Inflammatory macrophage treated with lipopolysaccharide for 4 hours (primary cell): ENCODE data around the gene SGF29.
"Not testable (repeated sequence)": the region's sequence is repeated elsewhere in the genome, so short reads cannot be mapped to it uniquely, and the experiment has no call there.

Source experiments
- DNase-seq: peaks from one replicate; pipeline ENCODE4 v3.0.0-alpha.2; 2020

Gene SGF29

DNA sequence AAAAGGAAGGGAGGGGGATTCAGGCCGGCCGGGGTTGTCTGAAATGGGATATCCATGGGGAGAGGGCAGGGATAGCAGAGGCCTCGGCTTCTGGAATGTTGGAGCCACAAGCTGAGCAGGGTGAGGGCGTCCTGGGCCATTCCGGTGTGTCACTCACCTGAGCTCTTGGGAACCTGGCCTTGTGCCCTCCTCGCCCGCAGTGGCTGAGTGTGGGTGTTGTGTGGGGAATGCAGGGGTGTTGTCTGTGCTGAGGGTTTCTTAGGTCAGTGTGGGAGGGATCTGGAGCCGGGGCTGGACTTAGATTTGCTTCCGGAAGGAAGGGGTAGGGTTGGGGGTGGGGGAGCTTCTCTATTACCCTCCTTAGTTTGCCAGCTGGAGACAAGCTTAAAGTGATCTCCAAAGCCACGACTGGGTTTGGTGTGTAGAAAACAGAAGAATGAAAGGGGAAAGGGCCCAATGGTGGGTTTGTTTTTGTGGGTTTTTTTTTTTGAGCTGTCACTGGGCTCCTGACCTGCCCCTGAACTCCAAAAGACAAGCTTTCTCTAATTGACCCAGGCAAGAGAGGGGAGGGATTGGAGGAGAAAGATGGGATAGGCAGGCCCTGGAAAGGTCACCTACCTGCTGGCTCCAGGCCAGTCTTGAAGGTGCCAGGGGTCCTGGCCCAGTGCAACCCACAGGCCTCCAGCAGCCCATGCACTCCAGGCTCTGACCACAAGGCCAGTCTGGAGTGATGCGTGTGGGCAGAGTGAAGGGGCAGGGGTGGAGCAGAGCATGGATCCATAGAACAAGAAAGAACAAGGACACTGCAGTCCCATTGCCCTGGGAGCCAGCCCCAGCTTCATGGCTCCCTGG, 43.3 kb downstream of the SGF29 start, which contains the start of gene SULT1A2:
TSS of gene SULT1A2 (minus strand) at position 211 of the 852 bp plus-strand sequence. CDS start 1,120 bp downstream, outside the sequence.
- DNase-seq = no peak

DNA sequence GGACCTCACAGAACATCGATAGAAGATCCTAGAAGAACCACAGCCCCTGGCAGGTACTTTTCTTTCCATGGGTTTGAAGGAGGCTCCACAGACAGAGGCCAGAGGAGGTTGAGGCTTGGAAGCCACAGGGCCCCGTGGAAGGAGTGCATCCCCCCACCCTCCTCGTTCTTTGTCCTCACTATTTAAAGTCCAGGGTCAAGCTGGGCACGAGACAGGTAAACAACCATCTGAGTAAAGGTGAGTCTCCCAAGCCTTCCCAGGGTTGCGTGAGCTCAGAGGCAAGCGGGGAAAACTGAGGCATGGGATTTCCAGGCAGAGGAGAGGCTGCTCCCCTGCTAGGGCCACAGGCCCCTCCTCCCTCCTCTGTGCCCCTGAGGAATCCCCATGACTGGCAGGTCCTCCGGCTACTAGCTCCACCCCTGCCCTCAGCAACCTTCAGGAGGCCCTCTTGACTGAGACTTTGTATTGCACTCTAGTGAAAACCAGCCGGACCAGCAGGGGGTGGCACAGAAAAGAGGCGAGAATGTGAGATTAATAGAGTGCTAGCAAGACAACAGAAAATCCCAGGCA, 44.1 kb downstream of the SGF29 start:
- peak; percentile 27 for DNase-seq

DNA sequence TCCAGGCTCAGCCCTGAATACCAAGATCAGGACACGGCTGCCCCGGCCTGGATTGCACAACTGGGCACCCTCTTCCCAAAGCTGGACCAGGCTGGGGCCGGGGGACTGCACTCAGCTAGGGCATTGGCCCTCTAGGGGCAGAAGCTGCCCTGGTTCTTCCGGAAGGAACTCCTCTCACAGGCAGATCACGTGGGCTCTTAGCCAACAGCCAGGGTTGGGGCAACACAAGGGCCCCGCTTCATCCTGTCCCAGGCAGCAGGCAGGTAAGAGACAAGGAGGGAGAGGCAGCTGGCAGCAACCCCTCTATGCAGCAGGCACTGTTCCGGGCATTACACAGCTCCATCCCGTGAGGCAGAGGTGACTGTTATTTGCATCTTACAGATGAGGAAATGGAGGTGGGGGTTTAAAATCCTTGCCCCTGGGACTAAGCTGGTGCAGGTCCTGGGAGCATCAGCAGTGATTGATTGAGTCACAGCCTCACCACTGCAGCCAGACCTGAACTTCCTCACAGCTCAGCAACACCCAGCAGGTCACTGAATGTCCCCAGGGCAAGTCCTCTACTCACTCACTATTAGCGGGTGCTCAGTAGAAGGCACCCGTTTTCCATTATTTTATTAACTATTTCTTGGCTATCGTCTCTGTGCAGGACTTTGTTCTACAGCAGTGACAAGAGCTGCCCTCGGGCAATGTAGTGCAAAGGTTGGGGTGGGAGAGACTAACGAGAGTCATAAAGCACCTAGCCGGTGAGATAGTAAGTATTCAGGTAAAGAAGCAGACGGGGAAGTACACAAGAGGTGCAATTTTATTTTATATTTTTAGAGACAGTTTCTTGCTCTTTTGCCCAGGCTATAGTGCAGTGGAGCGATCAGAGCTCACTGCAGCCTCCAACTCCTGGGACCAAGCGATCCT, 45.9 kb downstream of the SGF29 start:
- not testable (repeated sequence) for DNase-seq

DNA sequence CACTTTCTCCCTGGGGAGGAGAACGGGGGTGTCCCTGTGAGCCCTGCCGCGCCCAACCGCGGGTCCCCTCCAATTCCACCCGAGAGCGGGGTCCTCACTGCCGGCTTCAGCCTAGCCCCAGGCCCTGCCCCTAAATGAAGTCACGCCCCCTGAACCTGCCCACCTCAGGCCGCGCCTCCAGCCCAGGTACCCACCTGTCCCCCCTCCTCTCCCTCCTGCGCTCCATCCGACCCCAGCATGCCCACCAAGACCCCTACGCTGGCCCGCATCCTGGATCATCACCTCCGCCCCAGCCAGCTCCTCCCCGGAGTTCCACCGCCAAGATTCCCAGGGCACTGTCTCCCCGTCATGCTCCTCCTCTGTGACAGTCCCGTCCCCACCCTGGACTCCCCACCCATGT, 47.2 kb downstream of the SGF29 start:
- DNase-seq = not testable (repeated sequence)

DNA sequence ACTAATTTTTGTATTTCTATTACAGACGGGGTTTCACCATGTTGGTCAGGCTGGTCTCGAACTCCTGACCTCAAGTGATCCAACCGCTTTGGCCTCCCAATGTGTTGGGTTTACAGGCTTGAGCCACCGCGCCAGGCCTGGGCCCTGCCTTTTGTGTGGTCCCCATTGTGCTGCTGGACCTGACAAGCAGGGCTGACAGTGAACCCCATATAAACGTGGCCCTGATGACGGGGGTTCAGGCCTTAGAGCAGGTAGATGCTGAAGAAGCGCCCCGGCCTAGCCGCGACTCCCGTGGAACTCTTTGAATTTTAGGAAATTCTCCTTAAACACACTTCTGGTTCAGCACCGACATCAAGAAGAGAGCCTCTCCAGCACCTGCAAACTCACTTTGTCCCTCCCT, 47.9 kb downstream of the SGF29 start:
- not testable (repeated sequence) for DNase-seq

DNA sequence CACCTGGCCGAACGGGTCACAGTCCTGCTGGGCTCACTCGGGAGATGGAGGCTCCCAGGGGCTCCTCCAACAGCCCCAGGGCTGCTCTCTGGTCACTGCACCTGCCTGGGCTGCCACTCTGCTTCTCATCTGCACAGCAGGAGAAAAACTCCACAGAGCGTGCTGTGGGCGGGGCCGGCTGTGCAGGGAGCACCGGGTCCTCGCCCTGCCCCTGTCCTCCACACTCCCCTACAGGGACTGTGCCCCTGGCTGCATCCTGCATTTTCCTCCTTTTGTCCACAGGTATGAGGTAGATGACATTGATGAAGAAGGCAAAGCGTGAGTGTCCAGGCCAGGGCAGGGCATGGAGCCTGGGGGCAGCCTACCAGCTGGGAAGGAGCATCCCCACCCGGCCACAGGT, 48.3 kb downstream of the SGF29 start:
- not testable (repeated sequence) for DNase-seq

DNA sequence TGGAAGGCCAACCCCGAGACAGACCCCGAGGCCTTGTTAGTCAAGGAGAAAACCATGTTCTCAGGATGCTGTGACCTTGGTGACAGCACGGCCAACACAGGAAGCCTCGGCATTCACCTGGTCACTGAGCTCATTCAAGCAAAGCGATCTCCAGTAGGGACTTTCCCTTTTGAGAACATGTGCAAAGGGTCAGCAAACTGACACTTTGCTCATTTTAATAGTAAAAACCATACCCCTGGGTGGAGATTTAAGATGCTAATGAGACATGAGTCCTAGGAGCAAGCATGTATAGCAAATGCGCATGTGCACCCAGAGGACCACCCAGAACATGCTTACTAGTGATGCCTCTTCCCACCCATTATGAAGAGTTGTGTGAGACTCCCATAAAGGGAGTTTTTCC, 48.8 kb downstream of the SGF29 start:
- DNase-seq = no peak

DNA sequence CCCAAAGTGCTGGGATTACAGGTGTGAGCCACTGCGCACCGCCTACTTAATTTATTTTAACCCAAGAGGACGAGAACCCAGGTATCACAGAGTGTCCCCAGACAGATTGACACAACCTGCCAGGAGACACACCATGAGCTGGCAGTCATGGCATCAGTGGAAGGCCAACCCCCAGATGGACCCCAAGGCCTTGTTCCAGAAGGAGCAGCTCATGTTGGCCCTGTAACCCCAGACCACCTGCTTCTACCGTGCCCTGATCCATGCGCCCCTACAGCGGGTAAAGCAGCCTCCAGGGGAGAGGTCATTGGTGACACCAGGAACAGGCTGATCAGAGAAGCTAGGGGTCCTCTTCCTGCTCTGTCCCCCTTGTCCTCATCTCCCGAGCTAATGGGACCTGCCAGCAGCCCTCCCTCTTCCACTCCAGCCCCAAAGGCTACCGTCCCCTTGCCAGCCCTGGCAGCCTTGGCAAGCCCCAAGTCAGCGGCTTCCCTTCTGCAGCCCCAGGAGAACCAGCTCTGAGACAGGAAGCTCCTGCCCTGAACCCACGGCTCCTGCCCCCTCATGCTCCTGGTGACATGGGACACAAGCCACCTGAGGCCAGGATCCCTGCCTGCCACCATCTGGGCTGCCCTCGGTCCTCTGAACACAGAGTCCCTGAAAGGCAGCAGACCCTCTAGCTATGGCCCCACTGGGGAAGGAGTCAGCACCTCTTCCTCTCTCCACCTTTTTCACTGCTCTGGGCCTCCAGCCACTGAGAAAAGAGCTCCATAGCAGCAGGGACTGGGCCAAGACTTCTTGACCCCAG, 49.9 kb downstream of the SGF29 start:
- no peak for DNase-seq

DNA sequence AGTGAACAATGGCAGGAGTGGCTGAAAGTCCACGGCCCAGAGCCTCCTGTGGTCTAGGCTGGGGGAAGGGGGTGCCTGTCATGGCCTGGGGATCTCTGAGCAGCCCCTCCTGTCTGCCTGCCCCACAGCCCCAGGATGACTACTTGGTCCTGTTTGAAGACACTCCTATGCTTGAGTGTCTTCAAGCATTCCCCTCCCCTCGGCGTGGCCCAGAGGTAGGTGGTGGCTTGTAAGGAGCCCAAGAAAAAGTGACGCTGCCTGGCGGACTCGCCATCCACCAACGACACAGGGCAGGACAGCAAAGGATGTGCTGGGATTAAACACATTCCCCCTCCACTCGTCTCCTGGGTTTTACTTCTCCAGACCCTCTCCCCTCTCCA, 50.5 kb downstream of the SGF29 start:
- no peak for DNase-seq

DNA sequence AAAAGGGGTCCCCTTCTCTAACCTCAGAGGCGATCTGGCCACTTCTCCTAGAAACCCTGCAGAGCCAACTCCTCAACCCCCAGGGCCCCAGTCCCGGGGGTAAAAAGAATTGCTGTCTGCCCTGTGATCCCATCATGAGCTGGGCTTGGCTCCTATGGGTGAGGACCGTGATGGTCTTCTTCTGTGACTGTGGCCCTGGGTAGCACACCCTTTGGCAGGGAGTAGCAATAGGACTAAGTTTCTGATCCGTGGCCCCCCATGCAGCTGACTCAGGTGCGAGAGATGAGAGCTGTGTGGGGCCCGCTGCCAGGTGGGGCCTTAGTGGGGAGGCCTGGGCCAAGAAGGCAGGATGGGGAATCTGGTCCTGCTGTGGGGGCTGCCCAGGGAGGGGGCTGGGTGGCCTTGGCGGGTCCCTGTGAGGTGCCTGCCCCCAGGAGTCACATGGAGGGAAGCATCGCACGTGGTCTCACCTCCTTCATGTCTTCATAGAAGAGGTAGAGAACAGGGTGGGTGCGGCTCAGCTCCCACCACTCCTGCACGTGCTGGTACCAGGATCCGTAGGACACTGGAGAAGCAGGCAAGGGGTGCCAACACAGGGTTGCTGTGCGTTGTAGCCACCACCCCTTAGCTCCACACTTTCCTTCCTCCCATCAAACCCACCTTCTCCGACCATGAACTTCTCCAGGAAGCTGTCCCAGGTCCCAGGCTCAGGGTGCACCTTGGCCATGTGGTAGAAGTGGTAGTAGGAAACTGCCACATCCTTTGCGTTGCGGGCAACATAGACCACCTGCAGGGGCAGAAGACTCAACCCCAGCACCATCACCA, 52.8 kb downstream of the SGF29 start:
- no peak for DNase-seq

DNA sequence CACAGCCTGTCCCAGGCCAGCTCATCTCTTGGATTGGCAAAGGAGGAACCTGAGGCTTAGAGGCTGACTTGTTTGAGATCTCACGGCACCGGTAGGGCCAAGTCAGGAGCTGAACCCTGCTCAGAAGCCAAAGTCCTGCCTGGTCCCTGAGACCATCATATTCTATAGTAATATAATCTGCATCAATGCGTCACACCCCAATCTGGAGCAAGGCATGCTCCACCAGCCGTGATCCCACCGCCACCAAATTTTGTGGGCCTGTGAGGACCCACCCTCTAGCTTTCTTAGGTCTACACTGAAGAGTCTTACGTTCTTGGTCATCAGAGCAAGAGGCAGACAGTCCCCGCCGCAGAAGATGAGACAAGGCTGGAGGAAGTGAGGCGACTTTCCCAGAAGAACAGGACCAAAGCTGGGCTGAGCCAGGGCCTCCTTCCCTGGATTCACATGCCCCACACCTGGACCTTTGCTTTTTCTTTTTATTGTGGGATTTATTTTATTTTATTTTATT, 53.5 kb downstream of the SGF29 start:
- DNase-seq = no peak

DNA sequence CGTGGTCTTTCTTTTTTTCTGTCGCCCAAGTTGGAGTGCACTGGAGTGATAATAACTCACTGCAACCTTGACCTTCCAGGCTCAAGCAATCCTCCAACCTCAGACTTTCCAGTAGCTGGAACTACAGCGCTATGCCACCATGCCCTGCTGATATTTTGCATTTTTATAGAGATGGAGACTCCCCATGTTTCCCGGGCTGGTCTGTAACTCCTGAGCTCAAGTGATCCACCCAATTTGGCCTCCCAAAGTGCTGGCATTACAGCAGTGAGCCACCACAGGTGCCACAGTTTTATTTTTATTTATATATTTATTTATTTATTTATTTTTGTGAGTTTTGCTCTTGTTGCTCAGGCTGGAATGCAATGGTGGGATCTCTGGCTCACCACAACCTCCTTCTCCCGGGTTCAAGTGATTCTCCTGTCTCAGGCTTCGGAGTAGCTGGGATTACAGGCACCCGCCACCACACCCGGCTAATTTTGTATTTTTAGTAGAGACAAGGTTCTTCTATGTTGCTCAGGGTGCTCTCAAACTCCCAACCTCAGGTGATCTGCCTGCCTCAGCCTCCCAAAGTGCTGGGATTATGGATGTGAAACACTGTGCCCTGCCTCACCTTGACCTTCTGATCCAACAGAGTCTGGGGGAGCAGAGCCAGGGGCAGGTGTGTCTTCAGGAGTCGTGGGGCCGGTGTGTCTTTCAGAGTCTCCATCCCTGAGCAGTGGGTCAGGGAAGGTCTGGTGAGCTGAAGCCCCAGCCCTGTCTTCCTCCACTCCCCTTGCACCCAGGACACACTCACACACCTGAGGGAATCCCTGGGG, 54.2 kb downstream of the SGF29 start:
- DNase-seq = not testable (repeated sequence)

DNA sequence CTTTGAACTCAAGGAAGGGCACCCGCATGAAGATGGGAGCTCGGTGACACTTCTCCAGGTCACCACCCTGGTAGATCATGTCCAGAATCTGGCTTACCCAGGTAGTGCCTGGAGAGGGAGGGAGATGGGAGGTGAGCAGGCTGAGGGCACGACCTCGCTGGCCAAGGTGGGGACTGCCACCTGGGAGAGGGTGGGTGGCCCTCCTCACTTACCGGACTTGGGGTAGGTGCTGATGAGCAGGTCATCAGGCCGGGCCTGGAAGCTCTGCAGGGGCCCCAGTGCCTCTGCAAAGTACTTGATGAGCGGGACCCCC, 54.7 kb downstream of the SGF29 start:
- not testable (repeated sequence) for DNase-seq

DNA sequence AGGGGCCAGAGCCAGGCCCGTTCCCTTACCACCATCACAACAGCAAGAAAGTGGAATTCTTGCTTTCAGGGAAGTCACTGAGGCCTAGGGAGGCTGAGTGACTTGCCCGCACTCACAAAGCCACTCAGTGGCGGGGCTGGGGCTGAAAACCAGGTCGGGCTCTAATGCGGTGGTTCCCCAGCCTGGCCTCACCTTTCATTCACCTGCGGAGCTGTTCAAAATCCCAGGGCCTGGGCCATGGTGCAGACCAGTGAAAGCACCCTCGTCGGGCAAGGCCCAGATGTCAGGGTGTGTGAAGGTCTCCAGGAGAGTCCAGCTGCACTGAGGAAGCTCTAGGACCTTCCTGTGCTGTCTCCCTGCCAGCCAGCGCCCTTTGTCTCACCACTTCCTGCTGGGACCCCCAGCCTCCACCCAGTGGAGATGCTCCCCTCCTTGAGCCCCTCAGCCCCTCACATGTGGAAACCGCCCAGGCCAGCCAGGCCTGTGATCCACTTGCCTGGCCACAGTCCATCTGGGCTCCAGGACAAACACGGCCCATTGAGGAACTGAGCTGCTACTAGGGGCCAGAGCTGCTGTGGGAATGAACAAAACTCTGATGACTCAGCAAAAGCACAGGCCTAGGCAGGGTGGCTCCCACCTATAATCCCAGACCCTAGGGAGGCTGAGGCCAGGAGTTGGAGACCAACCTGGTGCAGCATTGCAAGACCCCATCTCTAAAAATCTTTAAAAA, 55.3 kb downstream of the SGF29 start:
- DNase-seq = peak; percentile 47

DNA sequence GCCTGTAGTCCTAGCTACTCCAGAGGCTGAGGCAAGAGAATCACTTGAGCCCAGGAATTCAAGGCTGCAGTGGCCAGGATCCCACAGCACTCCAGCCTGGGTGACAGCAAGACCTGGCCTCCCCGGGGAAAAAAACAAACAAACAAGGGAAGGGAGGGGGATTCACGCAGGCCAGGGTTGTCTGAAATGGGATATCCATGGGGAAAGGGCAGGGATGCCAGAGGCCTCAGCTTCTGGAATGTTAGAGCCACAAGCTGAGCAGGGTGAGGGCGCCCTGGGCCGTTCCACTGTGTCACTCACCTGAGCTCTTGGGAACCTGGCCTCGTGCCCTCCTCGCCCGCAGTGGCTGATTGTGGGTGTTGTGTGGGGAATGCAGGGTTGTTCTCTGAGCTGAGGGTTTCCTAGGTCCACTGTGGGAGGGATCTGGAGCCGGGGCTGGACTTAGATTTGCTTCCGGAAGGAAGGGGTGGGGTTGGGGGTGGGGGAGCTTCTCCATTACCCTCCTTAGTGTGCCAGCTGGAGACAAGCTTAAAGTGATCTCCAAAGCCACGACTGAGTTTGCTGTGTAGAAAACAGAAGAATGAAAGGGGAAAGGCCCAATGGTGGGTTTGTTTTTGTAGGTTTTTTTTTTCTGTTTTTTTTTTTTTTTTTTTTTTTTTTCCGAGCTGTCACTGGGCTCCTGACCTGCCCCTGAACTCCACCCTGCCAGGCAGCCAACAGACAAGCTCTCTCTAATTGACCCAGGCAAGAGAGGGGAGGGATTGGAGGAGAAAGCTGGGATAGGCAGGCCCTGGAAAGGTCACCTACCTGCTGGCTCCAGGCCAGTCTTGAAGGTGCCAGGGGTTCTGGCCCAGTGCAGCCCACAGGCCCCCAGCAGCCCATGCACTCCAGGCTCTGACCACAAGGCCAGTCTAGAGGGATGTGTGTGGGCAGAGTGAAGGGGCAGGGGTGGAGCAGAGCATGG, 56.2 kb downstream of the SGF29 start, which contains the start of gene SULT1A1:
TSS of gene SULT1A1 (minus strand) at position 414 of the 964 bp plus-strand sequence. CDS start 1,189 bp downstream, outside the sequence.
- DNase-seq = peak; percentile 70

DNA sequence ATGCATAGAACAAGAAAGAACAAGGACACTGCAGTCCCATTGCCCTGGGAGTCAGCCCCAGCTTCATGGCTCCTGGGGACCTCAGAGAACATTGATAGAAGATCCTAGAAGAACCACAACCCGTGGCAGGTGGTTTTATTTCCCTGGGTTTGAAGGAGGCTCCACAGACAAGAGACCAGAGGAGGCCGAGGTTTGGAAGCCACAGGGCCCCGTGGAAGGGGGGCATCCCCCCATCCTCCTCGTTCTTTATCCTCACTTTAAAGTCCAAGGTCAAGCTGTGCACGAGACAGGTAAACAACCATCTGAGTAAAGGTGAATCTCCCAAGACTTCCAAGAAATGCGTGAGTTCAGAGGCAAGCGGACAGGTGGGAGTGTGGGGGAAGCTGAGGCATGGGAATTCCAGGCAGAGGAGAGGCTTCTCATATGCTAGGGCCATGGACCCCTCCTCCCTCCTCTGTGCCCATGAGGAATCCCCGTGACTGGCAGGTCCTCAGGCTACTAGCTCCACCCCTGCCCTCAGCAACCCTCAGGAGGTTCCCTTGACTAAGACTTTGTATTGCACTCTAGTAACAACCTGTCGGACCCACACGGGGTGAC, 57.0 kb downstream of the SGF29 start:
- no peak for DNase-seq

DNA sequence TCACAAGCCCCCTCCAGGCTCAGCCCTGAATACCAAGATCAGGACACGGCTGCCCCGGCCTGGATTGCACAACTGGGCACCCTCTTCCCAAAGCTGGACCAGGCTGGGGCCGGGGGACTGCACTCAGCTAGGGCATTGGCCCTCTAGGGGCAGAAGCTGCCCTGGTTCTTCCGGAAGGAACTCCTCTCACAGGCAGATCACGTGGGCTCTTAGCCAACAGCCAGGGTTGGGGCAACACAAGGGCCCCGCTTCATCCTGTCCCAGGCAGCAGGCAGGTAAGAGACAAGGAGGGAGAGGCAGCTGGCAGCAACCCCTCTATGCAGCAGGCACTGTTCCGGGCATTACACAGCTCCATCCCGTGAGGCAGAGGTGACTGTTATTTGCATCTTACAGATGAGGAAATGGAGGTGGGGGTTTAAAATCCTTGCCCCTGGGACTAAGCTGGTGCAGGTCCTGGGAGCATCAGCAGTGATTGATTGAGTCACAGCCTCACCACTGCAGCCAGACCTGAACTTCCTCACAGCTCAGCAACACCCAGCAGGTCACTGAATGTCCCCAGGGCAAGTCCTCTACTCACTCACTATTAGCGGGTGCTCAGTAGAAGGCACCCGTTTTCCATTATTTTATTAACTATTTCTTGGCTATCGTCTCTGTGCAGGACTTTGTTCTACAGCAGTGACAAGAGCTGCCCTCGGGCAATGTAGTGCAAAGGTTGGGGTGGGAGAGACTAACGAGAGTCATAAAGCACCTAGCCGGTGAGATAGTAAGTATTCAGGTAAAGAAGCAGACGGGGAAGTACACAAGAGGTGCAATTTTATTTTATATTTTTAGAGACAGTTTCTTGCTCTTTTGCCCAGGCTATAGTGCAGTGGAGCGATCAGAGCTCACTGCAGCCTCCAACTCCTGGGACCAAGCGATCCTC, 58.9 kb downstream of the SGF29 start:
- DNase-seq = not testable (repeated sequence)
